K562 (cell line): ENCODE results near the gene SGK1. TPM values are rescaled to one million over a fixed set of nuclear protein-coding genes. Genes with fewer than 3 reads are reported as not detected.

Experiments used
- CHD4 ChIP-seq: fragments of 200-600 bp; sonication (generic); IDR thresholded peaks from 3 replicates; pipeline ENCODE4 v1.6.1; 2012; ENCODE audit warnings: low read depth, mild to moderate bottlenecking, mixed read lengths, low read length, inconsistent platforms; ENCODE audit not compliant: insufficient read depth, insufficient replicate concordance, poor library complexity, severe bottlenecking
- HDAC3 ChIP-seq: fragments of 450-650 bp; IDR thresholded peaks from 2 replicates; pipeline ENCODE4 v1.6.1; 2018; ENCODE audit warnings: borderline replicate concordance, mild to moderate bottlenecking, moderate library complexity; ENCODE audit not compliant: partially characterized antibody
- KHSRP ChIP-seq: fragments of 450-650 bp; IDR thresholded peaks from 2 replicates; pipeline ENCODE4 v1.6.1; 2017
- NCOA6 ChIP-seq: fragments of 450-650 bp; IDR thresholded peaks from 2 replicates; pipeline ENCODE4 v1.6.1; 2017; ENCODE audit warnings: mild to moderate bottlenecking
- NFE2L1 ChIP-seq: fragments of 450-650 bp; IDR thresholded peaks from 2 replicates; pipeline ENCODE4 v1.6.1; 2016; ENCODE audit warnings: missing genetic modification characterization, low read depth, mild to moderate bottlenecking, missing compliant biosample characterization, moderate library complexity, borderline replicate concordance
- SMAD4 ChIP-seq: fragments of 250-450 bp; sonication (Bioruptor Pico); conservative IDR thresholded peaks from 2 replicates; pipeline ENCODE4 v1.8.0; 2021; ENCODE audit warnings: inconsistent platforms, mild to moderate bottlenecking, moderate library complexity
- SPI1 ChIP-seq: IDR thresholded peaks from 2 replicates; pipeline ENCODE4 v1.6.1; 2011; ENCODE audit warnings: low read depth, low read length, control low read depth, borderline replicate concordance
- ZFP30 ChIP-seq: fragments of 250-450 bp; sonication (Bioruptor Pico); IDR thresholded peaks from 2 replicates; pipeline ENCODE4 v1.8.0; 2022; ENCODE audit warnings: moderate library complexity, mild to moderate bottlenecking, inconsistent platforms, borderline replicate concordance
- ZNF140 ChIP-seq: fragments of 250-450 bp; sonication (Bioruptor Pico); IDR thresholded peaks from 2 replicates; pipeline ENCODE4 v1.8.0; 2021; ENCODE audit warnings: moderate library complexity, mild to moderate bottlenecking, inconsistent platforms
- ZNF444 ChIP-seq: fragments of 250-450 bp; sonication (Bioruptor Pico); IDR thresholded peaks from 2 replicates; pipeline ENCODE4 v1.4.0; 2020; ENCODE audit warnings: mild to moderate bottlenecking, moderate library complexity
- polyA plus RNA-seq, 8 experiments: library from polyadenylated mRNA; depleted of rRNA in 4 of 8; stranded (reverse) in 5 of 8; unstranded in 3 of 8; fragments of >200 nt; fragmentation: Nextera tagmentation in 2 of 8; fragmentation: Illumina TruSeq in 1 of 8; extraction: Ambion mirVana in 2 of 8; extraction: Trizol in 1 of 8; gene quantifications; 2 replicates each; pipeline versions ENCODE4 v1.2.1 to v1.2.3, GENCODE V29; 2011 to 2014; ENCODE audit warnings: inconsistent platforms in 1 of 8, missing spikeins in 1 of 8
- total RNA-seq, 7 experiments: library from RNA; depleted of rRNA in 6 of 7; stranded (reverse); fragments of >200 nt in 6 of 7; fragmentation: Illumina TruSeq in 2 of 7; extraction: Trizol in 2 of 7; gene quantifications; 2 replicates each; pipeline versions ENCODE4 v1.2.1 to v1.2.3, GENCODE V29; 2011 to 2021; ENCODE audit warnings: low replicate concordance in 1 of 7
- TF ChIP-seq, protein P1 (sequence below): sonication (generic); formaldehyde crosslinking; IDR thresholded peaks from 2 replicates; pipeline ENCODE4 v1.8.1; 2023; ENCODE audit warnings: mild to moderate bottlenecking, missing genetic modification reagents, moderate library complexity
- TF ChIP-seq, protein P2 (sequence below): IDR thresholded peaks from 2 replicates; pipeline ENCODE4 v1.6.1; 2016; ENCODE audit warnings: missing genetic modification characterization, missing compliant biosample characterization
- TF ChIP-seq, protein P3 (sequence below): fragments of 250-450 bp; sonication (Bioruptor Pico); IDR thresholded peaks from 2 replicates; pipeline ENCODE4 v1.4.0; 2020
- TF ChIP-seq, protein P4 (sequence below), 2 experiments: fragments of 450-650 bp; IDR thresholded peaks; 2 replicates each; pipeline ENCODE4 v1.6.1; 2016; ENCODE audit warnings: mild to moderate bottlenecking in 2 of 2, borderline replicate concordance in 1 of 2, low read depth in 1 of 2, moderate library complexity in 1 of 2

Gene SGK1
- total and polyA plus RNA-seq, 9 of the 15 experiments (the other 6 are each of a cell fraction or from before 2014, with no cell fraction given), result 3.5 to 7.2 (median 3.9) TPM

DNA sequence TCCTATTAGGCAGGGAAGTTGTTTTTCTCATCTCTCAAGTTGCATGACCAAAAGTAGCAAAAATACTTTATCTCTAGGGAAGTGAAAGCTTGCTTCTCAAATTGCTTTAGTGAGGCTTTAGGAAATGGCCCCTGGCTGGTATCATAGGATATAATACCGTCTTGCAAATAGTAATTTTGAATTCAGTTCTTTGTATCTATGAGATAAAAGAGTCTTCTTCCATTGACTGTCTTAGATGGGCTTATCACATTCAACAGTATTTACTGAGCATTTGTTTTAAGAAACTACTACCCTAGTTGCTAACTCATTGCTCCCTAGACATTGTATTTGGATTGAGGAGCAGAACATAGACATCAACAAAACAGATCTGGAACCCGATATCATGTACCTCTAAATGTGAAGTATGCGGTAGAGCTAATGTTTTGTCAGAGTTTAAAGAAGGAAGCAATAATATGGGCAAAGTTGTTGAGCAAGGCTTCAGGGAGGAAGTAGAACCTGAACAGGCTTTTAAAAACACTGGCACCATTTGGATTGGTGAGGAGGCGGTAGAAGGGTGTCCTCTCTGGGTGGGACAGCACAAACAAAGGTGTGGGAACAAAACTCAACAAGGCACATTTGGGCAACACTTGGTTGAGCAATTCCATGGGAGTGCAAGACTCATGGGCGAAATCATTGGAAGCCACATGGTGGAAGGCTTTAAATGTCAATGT, 101.5 kb downstream of the SGK1 start (continued):
- TF ChIP-seq, protein P1, sequence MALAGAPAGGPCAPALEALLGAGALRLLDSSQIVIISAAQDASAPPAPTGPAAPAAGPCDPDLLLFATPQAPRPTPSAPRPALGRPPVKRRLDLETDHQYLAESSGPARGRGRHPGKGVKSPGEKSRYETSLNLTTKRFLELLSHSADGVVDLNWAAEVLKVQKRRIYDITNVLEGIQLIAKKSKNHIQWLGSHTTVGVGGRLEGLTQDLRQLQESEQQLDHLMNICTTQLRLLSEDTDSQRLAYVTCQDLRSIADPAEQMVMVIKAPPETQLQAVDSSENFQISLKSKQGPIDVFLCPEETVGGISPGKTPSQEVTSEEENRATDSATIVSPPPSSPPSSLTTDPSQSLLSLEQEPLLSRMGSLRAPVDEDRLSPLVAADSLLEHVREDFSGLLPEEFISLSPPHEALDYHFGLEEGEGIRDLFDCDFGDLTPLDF (CRISPR knock-in tag), result no peak
- no peak for TF ChIP-seq NCOA6
- TF ChIP-seq ZNF140 (CRISPR knock-in tag), result no peak
- peak; percentile 68; the same call in 1 of the 2 replicates for TF ChIP-seq SPI1
- no peak for TF ChIP-seq KHSRP
- TF ChIP-seq HDAC3, result peak; percentile 43
- TF ChIP-seq, protein P2, sequence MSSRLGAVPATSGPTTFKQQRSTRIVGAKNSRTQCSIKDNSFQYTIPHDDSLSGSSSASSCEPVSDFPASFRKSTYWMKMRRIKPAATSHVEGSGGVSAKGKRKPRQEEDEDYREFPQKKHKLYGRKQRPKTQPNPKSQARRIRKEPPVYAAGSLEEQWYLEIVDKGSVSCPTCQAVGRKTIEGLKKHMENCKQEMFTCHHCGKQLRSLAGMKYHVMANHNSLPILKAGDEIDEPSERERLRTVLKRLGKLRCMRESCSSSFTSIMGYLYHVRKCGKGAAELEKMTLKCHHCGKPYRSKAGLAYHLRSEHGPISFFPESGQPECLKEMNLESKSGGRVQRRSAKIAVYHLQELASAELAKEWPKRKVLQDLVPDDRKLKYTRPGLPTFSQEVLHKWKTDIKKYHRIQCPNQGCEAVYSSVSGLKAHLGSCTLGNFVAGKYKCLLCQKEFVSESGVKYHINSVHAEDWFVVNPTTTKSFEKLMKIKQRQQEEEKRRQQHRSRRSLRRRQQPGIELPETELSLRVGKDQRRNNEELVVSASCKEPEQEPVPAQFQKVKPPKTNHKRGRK, result no peak
- TF ChIP-seq, protein P3, sequence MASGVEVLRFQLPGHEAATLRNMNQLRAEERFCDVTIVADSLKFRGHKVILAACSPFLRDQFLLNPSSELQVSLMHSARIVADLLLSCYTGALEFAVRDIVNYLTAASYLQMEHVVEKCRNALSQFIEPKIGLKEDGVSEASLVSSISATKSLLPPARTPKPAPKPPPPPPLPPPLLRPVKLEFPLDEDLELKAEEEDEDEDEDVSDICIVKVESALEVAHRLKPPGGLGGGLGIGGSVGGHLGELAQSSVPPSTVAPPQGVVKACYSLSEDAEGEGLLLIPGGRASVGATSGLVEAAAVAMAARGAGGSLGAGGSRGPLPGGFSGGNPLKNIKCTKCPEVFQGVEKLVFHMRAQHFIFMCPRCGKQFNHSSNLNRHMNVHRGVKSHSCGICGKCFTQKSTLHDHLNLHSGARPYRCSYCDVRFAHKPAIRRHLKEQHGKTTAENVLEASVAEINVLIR (CRISPR knock-in tag), result no peak
- no peak for TF ChIP-seq CHD4
- TF ChIP-seq ZNF444, result 0 out of 2 replicates have a peak, but pooled peaks have one; percentile 27
- TF ChIP-seq NFE2L1 (tag), result no peak
- TF ChIP-seq, protein P4, sequence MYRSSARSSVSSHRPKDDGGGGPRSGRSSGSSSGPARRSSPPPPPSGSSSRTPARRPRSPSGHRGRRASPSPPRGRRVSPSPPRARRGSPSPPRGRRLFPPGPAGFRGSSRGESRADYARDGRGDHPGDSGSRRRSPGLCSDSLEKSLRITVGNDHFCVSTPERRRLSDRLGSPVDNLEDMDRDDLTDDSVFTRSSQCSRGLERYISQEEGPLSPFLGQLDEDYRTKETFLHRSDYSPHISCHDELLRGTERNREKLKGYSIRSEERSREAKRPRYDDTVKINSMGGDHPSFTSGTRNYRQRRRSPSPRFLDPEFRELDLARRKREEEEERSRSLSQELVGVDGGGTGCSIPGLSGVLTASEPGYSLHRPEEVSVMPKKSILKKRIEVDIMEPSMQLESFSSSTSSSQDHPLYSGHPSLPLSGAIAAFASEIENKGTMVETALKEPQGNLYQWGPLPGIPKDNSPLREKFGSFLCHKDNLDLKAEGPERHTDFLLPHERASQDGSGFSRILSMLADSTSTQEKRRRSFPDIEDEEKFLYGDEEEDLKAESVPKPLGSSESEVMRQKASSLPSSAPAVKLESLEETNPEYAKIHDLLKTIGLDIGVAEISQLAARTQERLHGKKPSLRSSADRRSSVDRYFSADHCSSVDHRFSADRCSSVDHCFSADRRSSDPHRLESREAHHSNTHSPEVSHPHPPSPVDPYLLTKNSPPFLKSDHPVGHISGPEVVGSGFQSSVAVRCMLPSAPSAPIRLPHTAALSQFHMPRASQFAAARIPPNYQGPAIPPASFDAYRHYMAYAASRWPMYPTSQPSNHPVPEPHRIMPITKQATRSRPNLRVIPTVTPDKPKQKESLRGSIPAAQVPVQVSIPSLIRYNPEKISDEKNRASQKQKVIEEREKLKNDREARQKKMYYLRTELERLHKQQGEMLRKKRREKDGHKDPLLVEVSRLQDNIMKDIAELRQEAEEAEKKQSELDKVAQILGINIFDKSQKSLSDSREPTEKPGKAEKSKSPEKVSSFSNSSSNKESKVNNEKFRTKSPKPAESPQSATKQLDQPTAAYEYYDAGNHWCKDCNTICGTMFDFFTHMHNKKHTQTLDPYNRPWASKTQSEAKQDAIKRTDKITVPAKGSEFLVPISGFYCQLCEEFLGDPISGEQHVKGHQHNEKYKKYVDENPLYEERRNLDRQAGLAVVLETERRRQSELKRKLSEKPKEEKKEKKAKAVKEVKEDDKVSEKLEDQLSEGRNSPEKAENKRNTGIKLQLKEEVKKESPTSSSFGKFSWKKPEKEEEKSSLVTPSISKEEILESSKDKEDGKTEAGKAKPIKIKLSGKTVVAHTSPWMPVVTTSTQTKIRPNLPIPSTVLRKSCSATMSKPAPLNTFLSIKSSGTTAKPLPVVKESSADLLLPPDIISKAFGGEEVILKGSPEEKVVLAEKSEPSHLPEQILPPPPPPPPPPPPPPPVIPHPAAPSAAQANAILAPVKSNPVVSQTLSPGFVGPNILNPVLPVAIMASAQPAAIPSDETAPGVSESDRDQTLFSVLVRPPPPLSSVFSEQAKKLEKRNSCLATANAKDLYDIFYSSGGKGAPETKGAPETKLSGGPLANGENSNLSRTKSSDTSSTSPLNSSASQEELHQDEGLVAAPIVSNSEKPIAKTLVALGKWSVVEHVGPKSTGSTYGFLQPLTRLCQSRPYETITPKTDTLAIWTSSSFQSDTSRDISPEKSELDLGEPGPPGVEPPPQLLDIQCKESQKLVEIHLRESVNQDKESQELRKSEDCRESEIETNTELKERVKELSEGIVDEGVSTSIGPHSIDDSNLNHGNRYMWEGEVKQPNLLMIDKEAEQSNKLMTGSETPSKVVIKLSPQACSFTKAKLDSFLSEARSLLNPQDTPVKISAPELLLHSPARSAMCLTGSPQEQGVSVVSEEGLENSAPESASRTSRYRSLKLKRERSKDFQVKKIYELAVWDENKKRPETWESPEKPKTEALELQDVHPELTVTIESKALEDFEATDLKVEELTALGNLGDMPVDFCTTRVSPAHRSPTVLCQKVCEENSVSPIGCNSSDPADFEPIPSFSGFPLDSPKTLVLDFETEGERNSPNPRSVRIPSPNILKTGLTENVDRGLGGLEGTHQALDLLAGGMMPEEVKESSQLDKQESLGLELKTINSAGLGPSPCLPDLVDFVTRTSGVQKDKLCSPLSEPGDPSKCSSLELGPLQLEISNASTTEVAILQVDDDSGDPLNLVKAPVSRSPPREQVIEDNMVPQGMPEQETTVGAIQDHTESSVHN (IDR thresholded peaks at IDR 0.05; ENCODE audit: borderline replicate concordance in 1 of 2, low read depth in 1 of 2), result no peak
- peak; percentile 18; the same call in 1 of the 2 replicates for TF ChIP-seq SMAD4 (CRISPR knock-in tag)
- no peak for TF ChIP-seq ZFP30
